Loucy (cell line): ENCODE measurements around the gene NDP.

Source experiments
- H2AFZ ChIP-seq: fragments of 200-600 bp; sonication (generic); 2 replicates; pipeline ENCODE4 v1.6.0; 2016; ENCODE audit warnings: antibody characterized with exemption, mild to moderate bottlenecking, low read length, moderate library complexity
- H3F3A ChIP-seq: fragments of 200-600 bp; 2 replicates; pipeline ENCODE4 v1.6.0; 2016; ENCODE audit warnings: antibody characterized with exemption, low read depth, mild to moderate bottlenecking
- H3K27me3 ChIP-seq: fragments of 200-600 bp; sonication (generic); 2 replicates; pipeline ENCODE4 v1.6.1; 2014; ENCODE audit warnings: low read length, mild to moderate bottlenecking; ENCODE audit not compliant: insufficient read depth, poor library complexity, severe bottlenecking
- H3K36me3 ChIP-seq: fragments of 200-600 bp; sonication (generic); 2 replicates; pipeline ENCODE4 v1.6.1; 2016; ENCODE audit warnings: low read length; ENCODE audit not compliant: insufficient read depth
- H3K4me1 ChIP-seq: fragments of 200-600 bp; sonication (generic); 2 replicates; pipeline ENCODE4 v1.5.1; 2014; ENCODE audit warnings: low read length, mild to moderate bottlenecking; ENCODE audit not compliant: insufficient read depth, poor library complexity, severe bottlenecking
- H3K4me2 ChIP-seq: fragments of 200-600 bp; sonication (generic); 2 replicates; pipeline ENCODE4 v1.6.0; 2014; ENCODE audit warnings: antibody characterized with exemption, low read length, low read depth, mild to moderate bottlenecking; ENCODE audit not compliant: poor library complexity, severe bottlenecking
- H3K4me3 ChIP-seq: fragments of 200-600 bp; sonication (generic); 2 replicates; pipeline ENCODE4 v1.5.1; 2014; ENCODE audit warnings: low read length, mild to moderate bottlenecking, mixed read lengths; ENCODE audit not compliant: poor library complexity, severe bottlenecking
- H3K79me2 ChIP-seq: fragments of 200-600 bp; sonication (generic); 2 replicates; pipeline ENCODE4 v1.6.1; 2014; ENCODE audit warnings: low read length; ENCODE audit not compliant: insufficient read depth
- H3K9ac ChIP-seq: fragments of 200-600 bp; sonication (generic); 2 replicates; pipeline ENCODE4 v1.6.0; 2014; ENCODE audit warnings: mild to moderate bottlenecking, low read depth, low read length, moderate library complexity; ENCODE audit not compliant: poor library complexity, severe bottlenecking
- H3K9me2 ChIP-seq: fragments of 200-600 bp; sonication (generic); replicated peaks from 2 replicates; pipeline ENCODE4 v1.6.1; 2016; ENCODE audit warnings: low read depth, low read length, mixed read lengths
- H3K9me3 ChIP-seq: fragments of 200-600 bp; sonication (generic); 2 replicates; pipeline ENCODE4 v1.6.1; 2014; ENCODE audit warnings: mild to moderate bottlenecking, antibody characterized with exemption, low read length, low read depth; ENCODE audit not compliant: insufficient read depth
- H4K20me1 ChIP-seq: fragments of 200-600 bp; sonication (generic); 2 replicates; pipeline ENCODE4 v1.6.0; 2014; ENCODE audit warnings: antibody characterized with exemption, low read length, mild to moderate bottlenecking; ENCODE audit not compliant: insufficient read depth, poor library complexity, severe bottlenecking
- CTCF ChIP-seq: fragments of 200-600 bp; sonication (generic); conservative IDR thresholded peaks from 2 replicates; pipeline ENCODE4 v1.5.1; 2014; ENCODE audit warnings: mild to moderate bottlenecking, antibody characterized with exemption, low read length
- EZH2phosphoT487 ChIP-seq: fragments of 200-600 bp; IDR thresholded peaks from 2 replicates; pipeline ENCODE4 v1.6.1; 2018; ENCODE audit warnings: antibody characterized with exemption, mild to moderate bottlenecking, moderate library complexity, borderline replicate concordance

NDP gene

GRCh38 chrX:44012484-44013096 lies 39.4 kb upstream of the NDP start:
- Histone ChIP-seq H3K4me2 (peak overlapping the region; percentile 54), H3K9me3 (no peaks in the 10 kb centered on the region), H3K9ac (no peak overlapping the region)

GRCh38 chrX:44011506-44011905 lies 38.3 kb upstream of the NDP start:
- Histone ChIP-seq H2AFZ (no peak overlapping the region), H3K9me3 (no peaks in the 10 kb centered on the region), H3K4me2 (no peak overlapping the region), H3K36me3 (no peaks in the 10 kb centered on the region), H3K4me1 (peaks cover 12% of the 10 kb centered on the region), H3K27me3 (no peaks in the 10 kb centered on the region), H3K79me2 (no peaks in the 10 kb centered on the region), H3K9me2 (no peaks in the 10 kb centered on the region), H3K9ac (no peak overlapping the region), H4K20me1 (no peaks in the 10 kb centered on the region), H3K4me3 (no peak overlapping the region), H3F3A (no peaks in the 10 kb centered on the region)
- TF ChIP-seq EZH2phosphoT487 (no peak), CTCF (no peak)

More at GRCh38 chrX:44012484-44013096, 39.4 kb upstream of the NDP start:
- Histone ChIP-seq H3K27me3 (no peaks in the 10 kb centered on the region), H3F3A (no peaks in the 10 kb centered on the region), H3K36me3 (no peaks in the 10 kb centered on the region), H3K4me1 (peaks cover 12% of the 10 kb centered on the region), H2AFZ (no peak overlapping the region), H4K20me1 (no peaks in the 10 kb centered on the region), H3K79me2 (no peaks in the 10 kb centered on the region), H3K9me2 (no peaks in the 10 kb centered on the region), H3K4me3 (peak overlapping the region; percentile 32)
- no peak for TF ChIP-seq EZH2phosphoT487
- TF ChIP-seq CTCF = 0 out of 2 replicates have a peak, but pooled peaks have one; percentile 8

GRCh38 chrX:44010626-44011025 lies 37.4 kb upstream of the NDP start:
- Histone ChIP-seq H3K36me3 (no peaks in the 10 kb centered on the region), H3K27me3 (no peaks in the 10 kb centered on the region), H3F3A (no peaks in the 10 kb centered on the region), H3K79me2 (no peaks in the 10 kb centered on the region), H3K9me3 (no peaks in the 10 kb centered on the region), H3K9me2 (no peaks in the 10 kb centered on the region), H3K4me1 (peaks cover 12% of the 10 kb centered on the region), H3K4me2 (no peak overlapping the region), H3K4me3 (no peak overlapping the region), H4K20me1 (no peaks in the 10 kb centered on the region), H2AFZ (no peak overlapping the region), H3K9ac (no peak overlapping the region)
- no peak for TF ChIP-seq EZH2phosphoT487
- TF ChIP-seq CTCF = no peak
